ENCODE data around the gene CDKAL1. TPM values are rescaled to one million over a fixed set of nuclear protein-coding genes. Genes with fewer than 3 reads are reported as not detected.

CDKAL1 gene
- total RNA-seq, 3 donors from 2014 or later: 13.0 to 27.2 (median 18.0) TPM

DNA sequence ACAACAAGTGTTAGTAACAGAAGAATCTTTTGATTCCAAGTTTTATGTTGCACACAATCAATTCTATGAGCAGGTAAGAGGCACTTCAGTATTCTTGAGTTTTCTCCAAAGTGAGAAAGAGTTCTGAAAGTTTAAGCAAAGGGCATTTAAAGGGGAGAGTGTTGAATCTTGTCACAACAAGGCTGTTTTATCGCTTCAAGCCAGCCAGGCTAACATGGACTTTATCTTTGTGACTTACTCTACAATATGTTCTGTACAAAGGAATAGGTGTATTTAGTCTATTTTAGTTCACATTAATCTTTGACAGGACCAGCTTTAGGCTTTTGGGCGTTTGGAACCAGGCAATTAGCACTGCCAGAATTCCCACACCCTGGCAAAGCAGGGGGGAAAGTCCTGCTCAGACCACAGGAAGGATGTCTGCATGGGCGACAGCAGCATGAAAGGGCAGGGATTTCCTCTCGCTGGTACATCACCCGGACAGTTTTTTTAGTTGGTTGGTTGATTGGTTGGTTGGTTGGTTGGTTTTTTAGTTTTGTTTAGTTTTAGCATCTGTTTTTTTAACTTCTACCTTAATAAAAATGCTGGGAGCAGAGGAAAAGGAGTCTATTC lies 663.9 kb downstream of the CDKAL1 start:
- H3K9me3 ChIP-seq: no peaks in the 10 kb centered on the region
- no peak for DNase-seq (ENCODE audit: low spot score in 2 of 2)
- no peaks in the 10 kb centered on the region for H3K27me3 ChIP-seq
- H3K4me1 ChIP-seq: no peaks in the 10 kb centered on the region
- intact Hi-C loops (cut with DNase I; ENCODE audit: low total_unique reads): no loop called here
- H3K27ac ChIP-seq: no peak overlapping the region
- no peak for TF ChIP-seq POLR2AphosphoS5 (IDR thresholded peaks at IDR 0.05)
- no peak for TF ChIP-seq POLR2A (IDR thresholded peaks at IDR 0.05)
- TF ChIP-seq, protein P1, sequence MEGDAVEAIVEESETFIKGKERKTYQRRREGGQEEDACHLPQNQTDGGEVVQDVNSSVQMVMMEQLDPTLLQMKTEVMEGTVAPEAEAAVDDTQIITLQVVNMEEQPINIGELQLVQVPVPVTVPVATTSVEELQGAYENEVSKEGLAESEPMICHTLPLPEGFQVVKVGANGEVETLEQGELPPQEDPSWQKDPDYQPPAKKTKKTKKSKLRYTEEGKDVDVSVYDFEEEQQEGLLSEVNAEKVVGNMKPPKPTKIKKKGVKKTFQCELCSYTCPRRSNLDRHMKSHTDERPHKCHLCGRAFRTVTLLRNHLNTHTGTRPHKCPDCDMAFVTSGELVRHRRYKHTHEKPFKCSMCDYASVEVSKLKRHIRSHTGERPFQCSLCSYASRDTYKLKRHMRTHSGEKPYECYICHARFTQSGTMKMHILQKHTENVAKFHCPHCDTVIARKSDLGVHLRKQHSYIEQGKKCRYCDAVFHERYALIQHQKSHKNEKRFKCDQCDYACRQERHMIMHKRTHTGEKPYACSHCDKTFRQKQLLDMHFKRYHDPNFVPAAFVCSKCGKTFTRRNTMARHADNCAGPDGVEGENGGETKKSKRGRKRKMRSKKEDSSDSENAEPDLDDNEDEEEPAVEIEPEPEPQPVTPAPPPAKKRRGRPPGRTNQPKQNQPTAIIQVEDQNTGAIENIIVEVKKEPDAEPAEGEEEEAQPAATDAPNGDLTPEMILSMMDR (IDR thresholded peaks at IDR 0.05): no peak
- H3K4me3 ChIP-seq: no peak overlapping the region
- no peaks in the 10 kb centered on the region for H3K36me3 ChIP-seq

DNA sequence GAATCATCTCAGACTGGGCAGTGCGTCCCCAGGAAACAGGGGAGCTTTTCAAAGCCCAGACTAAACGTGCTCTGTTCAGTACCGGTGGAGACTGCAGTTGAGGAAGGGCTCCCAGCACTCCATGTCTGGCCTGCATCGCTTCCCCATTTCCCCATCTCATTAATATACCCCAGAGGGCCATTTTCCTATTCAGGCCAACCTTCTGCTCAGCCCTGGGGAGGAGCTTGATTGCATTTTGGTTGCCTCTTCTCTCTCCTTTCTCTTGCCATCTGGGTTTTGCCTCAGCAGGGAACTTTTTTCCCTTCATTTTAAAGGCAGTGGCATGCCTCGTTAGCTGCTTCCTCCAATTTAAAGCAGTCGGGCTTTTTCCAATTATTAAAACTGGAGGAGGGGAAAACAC lies 665.0 kb downstream of the CDKAL1 start:
- intact Hi-C loops (cut with DNase I; ENCODE audit: low total_unique reads): no loop called here
- Histone ChIP-seq H3K36me3 (no peaks in the 10 kb centered on the region), H3K9me3 (no peaks in the 10 kb centered on the region), H3K4me1 (no peaks in the 10 kb centered on the region), H3K27ac (no peak overlapping the region), H3K27me3 (no peaks in the 10 kb centered on the region), H3K4me3 (no peak overlapping the region)
- no peak for DNase-seq (ENCODE audit: low spot score in 2 of 2)
- TF ChIP-seq POLR2A (IDR thresholded peaks at IDR 0.05) (no peak), POLR2AphosphoS5 (IDR thresholded peaks at IDR 0.05) (no peak)
- TF ChIP-seq, protein P1 (IDR thresholded peaks at IDR 0.05): no peak

DNA sequence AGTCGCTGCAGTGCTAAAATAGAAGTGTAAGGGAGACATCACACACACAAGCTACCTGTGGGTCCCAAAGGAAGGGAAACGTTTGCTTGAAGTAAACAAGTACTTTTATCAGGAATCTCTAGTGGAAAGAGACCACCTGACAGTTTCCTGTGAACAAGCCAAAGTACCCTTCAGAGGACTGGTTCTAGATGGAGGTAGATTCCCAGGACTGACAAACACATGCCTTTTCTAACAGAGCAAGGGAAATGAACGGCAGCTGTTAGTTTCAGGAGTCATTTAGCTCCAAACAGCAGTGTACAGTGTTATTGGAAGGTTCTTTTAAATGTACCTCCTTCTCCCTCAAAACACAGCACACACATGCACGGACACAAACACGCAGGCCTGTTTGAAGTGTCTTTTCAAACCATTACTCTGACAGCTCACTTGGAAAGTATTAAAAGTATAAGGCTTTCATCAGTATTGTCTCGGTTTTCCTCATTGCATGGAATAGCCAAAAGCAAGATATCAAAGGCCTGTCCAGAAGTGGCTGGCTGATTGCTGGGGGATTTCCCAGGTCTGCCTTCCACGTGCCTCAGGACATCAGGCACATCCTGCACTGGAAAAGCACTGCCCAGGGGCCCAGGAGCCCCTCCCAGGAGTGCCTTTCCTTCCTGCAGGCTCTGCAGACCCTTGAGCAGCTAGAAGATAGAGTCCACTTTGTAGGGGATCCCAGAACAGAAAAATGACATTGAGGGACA lies 666.0 kb downstream of the CDKAL1 start:
- no peaks in the 10 kb centered on the region for H3K9me3 ChIP-seq
- no peaks in the 10 kb centered on the region for H3K27me3 ChIP-seq
- no peak for DNase-seq (ENCODE audit: low spot score in 2 of 2)
- no peak for TF ChIP-seq POLR2A (IDR thresholded peaks at IDR 0.05)
- TF ChIP-seq, protein P1 (IDR thresholded peaks at IDR 0.05): no peak
- TF ChIP-seq POLR2AphosphoS5 (IDR thresholded peaks at IDR 0.05): no peak
- no peaks in the 10 kb centered on the region for H3K36me3 ChIP-seq
- intact Hi-C loops (cut with DNase I; ENCODE audit: low total_unique reads): no loop called here
- no peak overlapping the region for H3K4me3 ChIP-seq
- no peaks in the 10 kb centered on the region for H3K4me1 ChIP-seq
- no peak overlapping the region for H3K27ac ChIP-seq

DNA sequence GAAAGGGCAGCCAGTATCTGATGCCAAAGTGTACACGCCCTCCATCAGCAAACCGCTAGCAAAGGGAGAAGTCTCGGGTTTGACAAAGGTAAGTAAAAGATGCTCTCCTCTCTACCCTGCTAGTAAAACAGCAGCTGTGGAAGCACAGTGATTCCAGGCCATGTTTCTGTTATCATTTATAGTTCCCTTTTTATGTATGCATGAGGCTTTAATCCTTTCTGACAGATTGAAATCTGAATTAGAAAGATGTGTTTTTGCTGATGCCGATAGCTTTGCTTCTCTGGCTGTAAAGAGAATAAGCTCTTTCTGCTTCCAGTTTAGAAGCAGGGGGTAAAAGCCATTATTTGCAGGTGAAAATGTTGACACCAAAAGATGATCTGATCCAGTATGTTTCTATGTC lies 666.9 kb downstream of the CDKAL1 start:
- intact Hi-C loops (cut with DNase I; ENCODE audit: low total_unique reads): no loop called here
- H3K9me3 ChIP-seq: no peaks in the 10 kb centered on the region
- TF ChIP-seq POLR2AphosphoS5 (IDR thresholded peaks at IDR 0.05) (no peak), POLR2A (IDR thresholded peaks at IDR 0.05) (no peak)
- TF ChIP-seq, protein P1 (IDR thresholded peaks at IDR 0.05): no peak

DNA sequence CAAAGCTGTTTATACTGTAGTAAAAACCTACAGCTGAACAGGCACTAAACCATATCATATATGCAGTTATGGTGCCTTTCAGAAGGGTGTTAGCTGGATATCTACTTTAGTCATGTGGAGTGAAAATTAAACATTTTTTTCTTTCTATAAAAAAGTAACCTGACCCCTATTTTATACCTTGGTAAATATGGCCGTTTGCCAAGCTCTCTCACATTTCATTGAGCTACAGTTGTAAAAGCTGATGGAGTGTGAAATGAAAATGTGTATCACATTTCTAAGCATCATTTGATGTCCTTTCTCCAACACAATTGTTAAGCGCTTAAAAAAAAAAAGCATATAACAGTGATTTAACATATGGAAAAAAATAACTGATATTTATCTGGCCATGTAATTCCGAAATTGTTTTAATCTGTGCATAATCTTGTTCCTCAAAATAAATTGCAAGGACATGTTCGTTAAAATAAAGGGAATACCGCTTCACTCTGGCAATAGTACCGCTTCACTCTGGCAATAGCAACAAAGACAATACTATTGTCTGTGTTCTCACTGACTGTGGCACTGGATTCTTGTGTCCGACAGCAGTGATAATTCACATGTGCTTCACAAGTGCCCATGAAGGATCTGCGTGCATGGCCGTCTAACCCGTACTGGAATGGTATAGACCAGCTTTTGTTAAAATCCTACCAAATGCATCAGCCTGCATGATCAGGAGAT lies 667.5 kb downstream of the CDKAL1 start:
- H3K27ac ChIP-seq: no peak overlapping the region
- H3K4me1 ChIP-seq: no peaks in the 10 kb centered on the region
- intact Hi-C loops (cut with DNase I; ENCODE audit: low total_unique reads): no loop called here
- H3K4me3 ChIP-seq: no peak overlapping the region
- H3K36me3 ChIP-seq: no peaks in the 10 kb centered on the region
- no peak for DNase-seq (ENCODE audit: low spot score in 2 of 2)
- no peaks in the 10 kb centered on the region for H3K9me3 ChIP-seq
- TF ChIP-seq, protein P1 (IDR thresholded peaks at IDR 0.05): no peak
- TF ChIP-seq POLR2AphosphoS5 (IDR thresholded peaks at IDR 0.05) (no peak), POLR2A (IDR thresholded peaks at IDR 0.05) (no peak)
- H3K27me3 ChIP-seq: no peaks in the 10 kb centered on the region

More for the DNA sequence above, 666.9 kb downstream of the CDKAL1 start:
- H3K4me3 ChIP-seq: no peak overlapping the region
- DNase-seq (ENCODE audit: low spot score in 2 of 2): no peak
- H3K27ac ChIP-seq: no peak overlapping the region
- H3K27me3 ChIP-seq: no peaks in the 10 kb centered on the region
- no peaks in the 10 kb centered on the region for H3K36me3 ChIP-seq
- H3K4me1 ChIP-seq: no peaks in the 10 kb centered on the region
